B cell (primary cell): ENCODE data around the gene PTCD2.

Source experiments
- EZH2 ChIP-seq: IDR thresholded peaks from 2 replicates; pipeline ENCODE4 v1.6.1; 2012; ENCODE audit warnings: borderline replicate concordance, low read depth, mild to moderate bottlenecking, moderate library complexity, low read length; ENCODE audit not compliant: insufficient read depth, poor library complexity, severe bottlenecking
- TF ChIP-seq, protein P1 (sequence below): fragments of 200-600 bp; IDR thresholded peaks from one replicate; pipeline ENCODE4 v1.8.0; 2022; ENCODE audit warnings: antibody characterized with exemption, mild to moderate bottlenecking

DNA sequence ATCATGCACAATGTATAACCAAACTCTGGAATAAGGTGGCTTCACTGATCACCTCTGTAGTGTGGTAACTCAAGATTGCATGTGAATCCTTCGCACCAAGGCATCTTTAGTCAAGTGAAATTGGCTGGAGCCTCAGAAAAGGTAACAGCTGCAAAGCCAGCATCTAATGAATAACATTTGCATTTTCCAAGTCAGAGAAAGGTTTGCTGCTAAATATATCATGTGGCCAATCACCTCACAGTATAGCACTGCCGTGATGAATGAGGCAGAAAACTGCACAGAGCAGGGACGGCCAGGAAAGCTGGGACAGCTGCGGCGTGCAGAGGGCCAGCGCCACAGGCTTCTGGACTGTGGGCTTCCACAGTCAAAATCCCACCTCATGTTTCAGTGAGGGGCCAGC lies 18.6 kb upstream of the PTCD2 start:
- TF ChIP-seq, protein P1, sequence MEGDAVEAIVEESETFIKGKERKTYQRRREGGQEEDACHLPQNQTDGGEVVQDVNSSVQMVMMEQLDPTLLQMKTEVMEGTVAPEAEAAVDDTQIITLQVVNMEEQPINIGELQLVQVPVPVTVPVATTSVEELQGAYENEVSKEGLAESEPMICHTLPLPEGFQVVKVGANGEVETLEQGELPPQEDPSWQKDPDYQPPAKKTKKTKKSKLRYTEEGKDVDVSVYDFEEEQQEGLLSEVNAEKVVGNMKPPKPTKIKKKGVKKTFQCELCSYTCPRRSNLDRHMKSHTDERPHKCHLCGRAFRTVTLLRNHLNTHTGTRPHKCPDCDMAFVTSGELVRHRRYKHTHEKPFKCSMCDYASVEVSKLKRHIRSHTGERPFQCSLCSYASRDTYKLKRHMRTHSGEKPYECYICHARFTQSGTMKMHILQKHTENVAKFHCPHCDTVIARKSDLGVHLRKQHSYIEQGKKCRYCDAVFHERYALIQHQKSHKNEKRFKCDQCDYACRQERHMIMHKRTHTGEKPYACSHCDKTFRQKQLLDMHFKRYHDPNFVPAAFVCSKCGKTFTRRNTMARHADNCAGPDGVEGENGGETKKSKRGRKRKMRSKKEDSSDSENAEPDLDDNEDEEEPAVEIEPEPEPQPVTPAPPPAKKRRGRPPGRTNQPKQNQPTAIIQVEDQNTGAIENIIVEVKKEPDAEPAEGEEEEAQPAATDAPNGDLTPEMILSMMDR = no peak
- no peak for TF ChIP-seq EZH2
